Renal cortical epithelial cell (primary cell): ENCODE data around the gene TCL1A. TPM values are rescaled to one million over a fixed set of nuclear protein-coding genes. Genes with fewer than 3 reads are reported as not detected.
"Not testable (repeated sequence)": the region's sequence is repeated elsewhere in the genome, so short reads cannot be mapped to it uniquely, and the experiment has no call there.

Source experiments
- DNase-seq: peaks from one replicate; pipeline ENCODE4 v3.0.0-alpha.2; 2011; ENCODE audit warnings: low read depth
- total RNA-seq: library from RNA; depleted of rRNA; stranded (reverse); fragments of >200 nt; gene quantifications from 2 replicates; pipeline ENCODE4 v1.2.3, GENCODE V29; 2014

The TCL1A gene
- total RNA-seq, 1 donor from 2014 or later, result not detected

GRCh38 chr14:95677179-95677835 lies 36.6 kb downstream of the TCL1A start:
- DNase-seq, result no peak

GRCh38 chr14:95675486-95675885 lies 38.4 kb downstream of the TCL1A start:
- DNase-seq, result no peak

GRCh38 chr14:95674613-95675012 lies 39.3 kb downstream of the TCL1A start:
- no peak for DNase-seq

- DNase-seq, result no peak
Measured at GRCh38 chr14:95668235-95668772, 45.6 kb downstream of the TCL1A start.

GRCh38 chr14:95667249-95667693 lies 46.7 kb downstream of the TCL1A start:
- DNase-seq, result no peak

GRCh38 chr14:95666450-95666849 lies 47.5 kb downstream of the TCL1A start:
- no peak for DNase-seq

- not testable (repeated sequence) for DNase-seq
Measured at GRCh38 chr14:95665530-95665929, 48.4 kb downstream of the TCL1A start.

GRCh38 chr14:95664546-95664945 lies 49.4 kb downstream of the TCL1A start:
- no peak for DNase-seq

GRCh38 chr14:95664066-95664465 lies 49.9 kb downstream of the TCL1A start:
- no peak for DNase-seq

GRCh38 chr14:95663226-95663797 lies 50.6 kb downstream of the TCL1A start:
- DNase-seq, result no peak

GRCh38 chr14:95662376-95663186 lies 51.3 kb downstream of the TCL1A start:
- peak; percentile 9 for DNase-seq

GRCh38 chr14:95660651-95661515 lies 53.0 kb downstream of the TCL1A start:
- DNase-seq, result no peak

GRCh38 chr14:95659990-95660385 lies 53.9 kb downstream of the TCL1A start:
- DNase-seq, result no peak

Other genes starting within 250 kb of the TCL1A start
- 0.15 and 0.17 TPM in 2 replicates for gene SYNE3, start 197.5 kb downstream of the TCL1A start, total RNA-seq
- gene GLRX5, start 179.1 kb downstream of the TCL1A start, total RNA-seq, result 35.4 and 44.1 TPM in 2 replicates
- gene TCL1B, start 27.7 kb downstream of the TCL1A start, total RNA-seq, result not detected in 2 replicates
- gene TUNAR, start 162.7 kb upstream of the TCL1A start, total RNA-seq, result 0.69 and 3.0 TPM in 2 replicates